ENCODE data around the gene LCN9. TPM values are rescaled to one million over a fixed set of nuclear protein-coding genes. Genes with fewer than 3 reads are reported as not detected.

LCN9 gene
- total RNA-seq, 1 experiment from 2014 or later, result 2.6 TPM

DNA sequence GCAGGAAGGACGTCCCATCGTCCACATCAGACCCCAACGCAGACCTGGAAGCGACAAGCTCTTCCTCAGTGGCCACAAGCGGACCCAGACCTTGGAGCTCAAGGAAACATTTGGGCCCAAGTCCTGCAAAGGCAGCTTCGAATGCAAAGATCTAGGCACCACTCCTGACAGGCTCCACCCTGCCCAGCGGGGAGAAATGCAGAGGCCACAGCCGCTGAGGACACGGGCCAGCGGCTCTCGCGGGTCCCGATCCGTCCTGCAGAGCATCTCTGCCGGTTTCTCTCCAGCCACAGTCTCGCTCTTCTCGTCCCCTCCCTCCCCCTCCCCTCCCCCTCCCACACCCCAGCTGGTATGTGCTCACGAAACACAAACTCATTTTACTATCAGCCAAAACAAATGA is 31.3 kb downstream of the LCN9 start:
- Mint-ChIP-seq H3K9me3 (no peaks in the 10 kb centered on the region), H3K36me3 (no peaks in the 10 kb centered on the region), H3K27ac (no peak overlapping the region), H3K4me1 (no peaks in the 10 kb centered on the region), H3K4me3 (no peak overlapping the region), H3K27me3 (ENCODE audit: low read depth) (no peaks in the 10 kb centered on the region)
- ChIA-PET POLR2A (no interaction called here), CTCF (interaction anchor here (1.1 to 1.7 kb wide), 3 partner anchors 9 to 91 kb away, joined by 4 to 6 read pairs (median 5); no protein-coding TSS in a partner anchor)
- TF ChIP-seq, protein P1, sequence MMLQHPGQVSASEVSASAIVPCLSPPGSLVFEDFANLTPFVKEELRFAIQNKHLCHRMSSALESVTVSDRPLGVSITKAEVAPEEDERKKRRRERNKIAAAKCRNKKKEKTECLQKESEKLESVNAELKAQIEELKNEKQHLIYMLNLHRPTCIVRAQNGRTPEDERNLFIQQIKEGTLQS (CRISPR knock-in tag; conservative IDR thresholded peaks at IDR 0.05), result no peak
- TF ChIP-seq NFATC4 (CRISPR knock-in tag; IDR thresholded peaks at IDR 0.05) (no peak), ELF4 (CRISPR knock-in tag; IDR thresholded peaks at IDR 0.05; ENCODE audit: low read depth) (no peak), MXD4 (CRISPR knock-in tag; IDR thresholded peaks at IDR 0.05; ENCODE audit: borderline replicate concordance) (no peak), ZNF263 (CRISPR knock-in tag; IDR thresholded peaks at IDR 0.05; ENCODE audit: low read depth) (no peak), PRRX2 (CRISPR knock-in tag; IDR thresholded peaks at IDR 0.05) (no peak)
- ATAC-seq (no peak), DNase-seq (ENCODE audit: low spot score) (no peak)

DNA sequence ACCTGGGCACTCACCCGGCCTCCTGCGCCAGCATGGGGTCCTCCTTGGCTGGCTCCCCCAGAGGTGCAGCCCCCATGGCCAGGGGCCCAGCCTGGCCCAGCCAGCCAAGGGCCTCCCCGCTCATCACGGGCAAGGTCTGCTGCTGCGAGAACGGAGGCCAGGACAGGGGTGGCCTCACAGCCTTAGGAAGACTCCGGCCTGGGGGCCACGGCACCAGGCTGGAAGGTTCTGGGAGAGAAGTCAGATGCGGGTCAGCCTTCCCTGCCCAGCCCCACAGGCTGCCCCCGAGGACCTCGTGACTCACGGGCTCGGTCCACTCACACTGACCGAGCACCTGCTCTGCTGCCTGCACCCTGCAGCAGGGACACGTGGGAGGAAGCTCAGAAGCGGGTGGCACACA is 31.9 kb downstream of the LCN9 start:
- ChIA-PET CTCF (no interaction called here), POLR2A (no interaction called here)
- no peak overlapping the region for H3K4me3 Mint-ChIP-seq

DNA sequence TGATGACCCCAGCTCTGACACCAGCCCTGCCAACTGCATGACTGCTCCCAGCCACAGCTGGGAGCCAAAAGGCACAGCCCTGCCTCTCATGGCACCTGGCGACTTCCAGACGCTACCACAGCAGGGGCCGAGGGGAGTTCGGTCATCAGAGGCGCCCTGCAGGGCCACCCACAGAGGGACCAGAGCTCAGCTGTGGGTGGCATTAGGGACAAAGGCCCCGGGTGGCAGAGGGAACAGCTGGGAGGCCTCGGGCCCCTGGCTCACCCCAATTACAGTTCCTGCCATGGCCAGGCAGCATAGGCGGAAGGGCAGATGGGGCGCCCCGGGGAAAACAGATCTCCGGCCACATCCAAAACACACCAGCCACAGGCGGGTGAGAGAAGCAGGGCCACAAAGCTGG is 32.5 kb downstream of the LCN9 start:
- no peak for ATAC-seq
- Mint-ChIP-seq H3K9me3 (no peaks in the 10 kb centered on the region), H3K4me3 (no peak overlapping the region), H3K27me3 (ENCODE audit: low read depth) (no peaks in the 10 kb centered on the region), H3K36me3 (no peaks in the 10 kb centered on the region), H3K4me1 (no peaks in the 10 kb centered on the region), H3K27ac (no peak overlapping the region)
- TF ChIP-seq IRF2 (CRISPR knock-in tag; IDR thresholded peaks at IDR 0.05; ENCODE audit: borderline replicate concordance, low read depth), result no peak
- TF ChIP-seq KAT7 (CRISPR knock-in tag; IDR thresholded peaks at IDR 0.05; ENCODE audit: borderline replicate concordance), result no peak
- no peak for TF ChIP-seq SMAD3 (CRISPR knock-in tag; IDR thresholded peaks at IDR 0.05; ENCODE audit: borderline replicate concordance)
- TF ChIP-seq, protein P1 (CRISPR knock-in tag; conservative IDR thresholded peaks at IDR 0.05), result no peak
- TF ChIP-seq FOXK1 (CRISPR knock-in tag; IDR thresholded peaks at IDR 0.05), result no peak
- TF ChIP-seq, protein P2, sequence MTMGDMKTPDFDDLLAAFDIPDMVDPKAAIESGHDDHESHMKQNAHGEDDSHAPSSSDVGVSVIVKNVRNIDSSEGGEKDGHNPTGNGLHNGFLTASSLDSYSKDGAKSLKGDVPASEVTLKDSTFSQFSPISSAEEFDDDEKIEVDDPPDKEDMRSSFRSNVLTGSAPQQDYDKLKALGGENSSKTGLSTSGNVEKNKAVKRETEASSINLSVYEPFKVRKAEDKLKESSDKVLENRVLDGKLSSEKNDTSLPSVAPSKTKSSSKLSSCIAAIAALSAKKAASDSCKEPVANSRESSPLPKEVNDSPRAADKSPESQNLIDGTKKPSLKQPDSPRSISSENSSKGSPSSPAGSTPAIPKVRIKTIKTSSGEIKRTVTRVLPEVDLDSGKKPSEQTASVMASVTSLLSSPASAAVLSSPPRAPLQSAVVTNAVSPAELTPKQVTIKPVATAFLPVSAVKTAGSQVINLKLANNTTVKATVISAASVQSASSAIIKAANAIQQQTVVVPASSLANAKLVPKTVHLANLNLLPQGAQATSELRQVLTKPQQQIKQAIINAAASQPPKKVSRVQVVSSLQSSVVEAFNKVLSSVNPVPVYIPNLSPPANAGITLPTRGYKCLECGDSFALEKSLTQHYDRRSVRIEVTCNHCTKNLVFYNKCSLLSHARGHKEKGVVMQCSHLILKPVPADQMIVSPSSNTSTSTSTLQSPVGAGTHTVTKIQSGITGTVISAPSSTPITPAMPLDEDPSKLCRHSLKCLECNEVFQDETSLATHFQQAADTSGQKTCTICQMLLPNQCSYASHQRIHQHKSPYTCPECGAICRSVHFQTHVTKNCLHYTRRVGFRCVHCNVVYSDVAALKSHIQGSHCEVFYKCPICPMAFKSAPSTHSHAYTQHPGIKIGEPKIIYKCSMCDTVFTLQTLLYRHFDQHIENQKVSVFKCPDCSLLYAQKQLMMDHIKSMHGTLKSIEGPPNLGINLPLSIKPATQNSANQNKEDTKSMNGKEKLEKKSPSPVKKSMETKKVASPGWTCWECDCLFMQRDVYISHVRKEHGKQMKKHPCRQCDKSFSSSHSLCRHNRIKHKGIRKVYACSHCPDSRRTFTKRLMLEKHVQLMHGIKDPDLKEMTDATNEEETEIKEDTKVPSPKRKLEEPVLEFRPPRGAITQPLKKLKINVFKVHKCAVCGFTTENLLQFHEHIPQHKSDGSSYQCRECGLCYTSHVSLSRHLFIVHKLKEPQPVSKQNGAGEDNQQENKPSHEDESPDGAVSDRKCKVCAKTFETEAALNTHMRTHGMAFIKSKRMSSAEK (CRISPR knock-in tag; IDR thresholded peaks at IDR 0.05; ENCODE audit: borderline replicate concordance), result no peak
- no peak for TF ChIP-seq NFYB (CRISPR knock-in tag; conservative IDR thresholded peaks at IDR 0.05; ENCODE audit: low read depth)
- TF ChIP-seq SMAD4 (CRISPR knock-in tag; IDR thresholded peaks at IDR 0.05), result no peak
- no peak for TF ChIP-seq NR1H2 (CRISPR knock-in tag; IDR thresholded peaks at IDR 0.05)
- no peak for DNase-seq (ENCODE audit: low spot score)
- ChIA-PET CTCF (no interaction called here), POLR2A (no interaction called here)

More for the DNA sequence above, 31.9 kb downstream of the LCN9 start:
- H3K27ac Mint-ChIP-seq, result no peak overlapping the region
- no peak for ATAC-seq
- H3K9me3 Mint-ChIP-seq, result no peaks in the 10 kb centered on the region
- no peaks in the 10 kb centered on the region for H3K4me1 Mint-ChIP-seq
- no peaks in the 10 kb centered on the region for H3K36me3 Mint-ChIP-seq
- TF ChIP-seq, protein P3, sequence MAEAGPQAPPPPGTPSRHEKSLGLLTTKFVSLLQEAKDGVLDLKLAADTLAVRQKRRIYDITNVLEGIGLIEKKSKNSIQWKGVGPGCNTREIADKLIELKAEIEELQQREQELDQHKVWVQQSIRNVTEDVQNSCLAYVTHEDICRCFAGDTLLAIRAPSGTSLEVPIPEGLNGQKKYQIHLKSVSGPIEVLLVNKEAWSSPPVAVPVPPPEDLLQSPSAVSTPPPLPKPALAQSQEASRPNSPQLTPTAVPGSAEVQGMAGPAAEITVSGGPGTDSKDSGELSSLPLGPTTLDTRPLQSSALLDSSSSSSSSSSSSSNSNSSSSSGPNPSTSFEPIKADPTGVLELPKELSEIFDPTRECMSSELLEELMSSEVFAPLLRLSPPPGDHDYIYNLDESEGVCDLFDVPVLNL (CRISPR knock-in tag; IDR thresholded peaks at IDR 0.05; ENCODE audit: borderline replicate concordance, low read depth), result no peak
- TF ChIP-seq, protein P4, sequence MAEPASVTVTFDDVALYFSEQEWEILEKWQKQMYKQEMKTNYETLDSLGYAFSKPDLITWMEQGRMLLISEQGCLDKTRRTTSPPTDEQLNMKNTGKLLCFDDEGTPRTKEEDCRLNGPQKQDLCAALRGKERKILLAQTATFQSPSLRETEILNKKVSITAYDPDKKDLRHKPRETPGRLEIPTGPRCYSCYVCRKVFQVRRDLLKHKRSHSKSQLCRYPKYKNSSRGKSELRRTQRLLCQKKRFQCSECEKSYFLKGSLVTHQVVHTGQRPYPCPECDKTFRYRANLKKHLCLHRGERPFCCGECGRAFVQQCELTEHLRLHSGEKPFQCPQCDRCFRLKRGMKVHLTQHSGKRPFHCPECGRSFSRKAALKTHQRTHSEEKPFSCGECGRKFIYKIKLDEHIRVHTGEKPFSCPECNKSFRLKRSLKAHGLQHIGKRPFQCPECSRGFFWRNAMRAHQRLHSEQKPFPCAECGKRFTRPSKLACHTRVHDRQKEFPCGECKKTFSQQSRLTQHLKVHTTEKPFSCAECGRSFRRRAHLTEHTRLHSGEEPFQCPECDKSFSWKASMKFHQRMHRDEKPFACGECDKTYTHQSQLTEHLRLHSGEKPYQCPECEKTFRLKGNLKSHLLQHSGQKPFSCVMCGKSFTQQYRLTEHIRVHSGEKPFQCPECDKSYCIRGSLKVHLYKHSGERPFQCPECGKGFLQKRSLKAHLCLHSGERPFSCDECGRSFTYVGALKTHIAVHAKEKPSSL (CRISPR knock-in tag; conservative IDR thresholded peaks at IDR 0.05), result no peak
- no peak for TF ChIP-seq FOXK1 (CRISPR knock-in tag; IDR thresholded peaks at IDR 0.05)
- TF ChIP-seq, protein P5, sequence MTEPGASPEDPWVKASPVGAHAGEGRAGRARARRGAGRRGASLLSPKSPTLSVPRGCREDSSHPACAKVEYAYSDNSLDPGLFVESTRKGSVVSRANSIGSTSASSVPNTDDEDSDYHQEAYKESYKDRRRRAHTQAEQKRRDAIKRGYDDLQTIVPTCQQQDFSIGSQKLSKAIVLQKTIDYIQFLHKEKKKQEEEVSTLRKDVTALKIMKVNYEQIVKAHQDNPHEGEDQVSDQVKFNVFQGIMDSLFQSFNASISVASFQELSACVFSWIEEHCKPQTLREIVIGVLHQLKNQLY (CRISPR knock-in tag; IDR thresholded peaks at IDR 0.05), result no peak
- TF ChIP-seq TP53 (CRISPR knock-in tag; IDR thresholded peaks at IDR 0.05), result no peak
- no peak for TF ChIP-seq ZNF263 (CRISPR knock-in tag; IDR thresholded peaks at IDR 0.05; ENCODE audit: low read depth)
- H3K27me3 Mint-ChIP-seq (ENCODE audit: low read depth), result no peaks in the 10 kb centered on the region
- no peak for DNase-seq (ENCODE audit: low spot score)

Data from WTC11 (cell line).